BLaER1 treated with 17β-estradiol and CSF1 and Interleukin-3, amounts not matched to agents 10 nM and 100 nM (cell line): ENCODE measurements around the gene ADAMTS12.

Experiments
- H3K27ac ChIP-seq, 11 experiments: shearing (Covaris generic); formaldehyde crosslinking; 2 replicates each; pipeline ENCODE4 v1.8.1; 2022
- H3K27me3 ChIP-seq, 11 experiments: shearing (Covaris generic); formaldehyde crosslinking; 2 replicates each; pipeline ENCODE4 v1.8.1; 2022
- H3K36me3 ChIP-seq, 11 experiments: shearing (Covaris generic); formaldehyde crosslinking; 2 replicates each; pipeline ENCODE4 v1.8.1; 2022
- H3K4me1 ChIP-seq, 10 experiments: shearing (Covaris generic); formaldehyde crosslinking; 2 replicates each; pipeline ENCODE4 v1.8.1; 2022
- H3K4me2 ChIP-seq, 11 experiments: shearing (Covaris generic); formaldehyde crosslinking; 2 replicates each; pipeline ENCODE4 v1.8.1; 2022
- H3K4me3 ChIP-seq, 10 experiments: shearing (Covaris generic); formaldehyde crosslinking; 2 replicates each; pipeline ENCODE4 v1.8.1; 2022
- H3K9ac ChIP-seq, 11 experiments: shearing (Covaris generic); formaldehyde crosslinking; 2 replicates each; pipeline ENCODE4 v1.8.1; 2022
- H3K9me3 ChIP-seq, 11 experiments: shearing (Covaris generic); formaldehyde crosslinking; replicated peaks in 1 of 11; 2 replicates each; pipeline ENCODE4 v1.8.1; 2022
- H4K20me1 ChIP-seq, 11 experiments: shearing (Covaris generic); formaldehyde crosslinking; 2 replicates each; pipeline ENCODE4 v1.8.1; 2022
- Cebpa-rat ChIP-seq, 11 experiments: shearing (Covaris generic); IDR thresholded peaks; 2 replicates each; pipeline ENCODE4 v1.8.1; 2022

ADAMTS12 gene

DNA sequence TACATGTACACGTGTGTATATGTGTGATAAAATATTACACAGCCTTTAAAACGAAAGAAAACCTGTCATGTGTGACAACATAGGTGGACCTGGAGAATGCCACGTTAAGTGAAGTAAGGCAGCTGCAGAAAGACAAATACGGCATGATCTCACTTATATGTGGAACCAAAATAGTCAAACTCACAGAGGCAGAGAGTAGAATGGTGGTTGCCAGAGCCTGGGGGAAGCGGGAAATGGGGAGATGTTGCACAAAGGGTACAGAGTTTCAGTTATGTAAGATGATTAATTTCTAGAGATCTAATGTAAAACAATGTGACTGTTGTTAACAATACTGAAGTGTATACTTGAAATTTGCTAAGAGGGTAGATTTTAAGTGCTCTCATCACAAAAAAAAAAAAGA lies 34.8 kb downstream of the ADAMTS12 start:
- Histone ChIP-seq H3K4me1 (peaks cover 0 to 15% (median 11%) of the 10 kb centered on the region in 10 experiments; a peak in 12 of 20 replicates), H3K36me3 (no peaks in the 10 kb centered on the region), H3K27me3 (no peaks in the 10 kb centered on the region), H3K27ac (no peak overlapping the region), H3K9ac (no peak overlapping the region), H3K9me3 (no peaks in the 10 kb centered on the region), H4K20me1 (no peaks in the 10 kb centered on the region), H3K4me2 (no peak overlapping the region), H3K4me3 (no peak overlapping the region)
- TF ChIP-seq Cebpa-rat (IDR thresholded peaks at IDR 0.05): no peak

DNA sequence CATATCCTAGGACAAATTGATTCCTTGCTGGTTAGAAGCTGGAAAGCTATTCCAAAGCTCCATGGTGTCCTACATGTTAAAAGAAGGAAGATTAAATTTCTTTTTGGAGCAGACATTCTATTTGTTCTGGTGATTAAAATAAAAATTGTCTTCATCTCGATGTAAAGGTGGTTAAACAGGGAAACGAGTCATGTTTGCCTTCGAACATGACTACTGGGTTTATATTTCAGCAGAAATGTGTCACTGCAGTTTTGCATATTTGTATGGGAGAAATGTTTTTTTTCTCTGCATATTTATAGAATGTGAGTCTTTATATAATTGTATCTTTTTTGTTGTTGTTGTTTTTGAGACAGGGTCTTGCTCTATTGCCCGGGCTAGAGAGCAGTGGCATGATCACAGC lies 36.4 kb downstream of the ADAMTS12 start:
- Histone ChIP-seq H3K9ac (no peak overlapping the region), H3K27me3 (no peaks in the 10 kb centered on the region; a peak in 1 of 22 replicates), H3K4me2 (no peak overlapping the region), H4K20me1 (no peaks in the 10 kb centered on the region), H3K4me1 (peaks cover 1 to 15% (median 12%) of the 10 kb centered on the region in 10 experiments; a peak in 18 of 20 replicates), H3K36me3 (no peaks in the 10 kb centered on the region), H3K4me3 (no peak overlapping the region), H3K27ac (no peak overlapping the region), H3K9me3 (no peaks in the 10 kb centered on the region)
- no peak for TF ChIP-seq Cebpa-rat (IDR thresholded peaks at IDR 0.05)

- H3K36me3 ChIP-seq: no peaks in the 10 kb centered on the region
- no peaks in the 10 kb centered on the region for H3K9me3 ChIP-seq
- no peak overlapping the region for H3K4me2 ChIP-seq
- H3K4me3 ChIP-seq: no peak overlapping the region
- no peak overlapping the region for H3K9ac ChIP-seq
- TF ChIP-seq Cebpa-rat (IDR thresholded peaks at IDR 0.05): no peak
- no peaks in the 10 kb centered on the region; a peak in 1 of 22 replicates for H3K27me3 ChIP-seq
- no peaks in the 10 kb centered on the region for H4K20me1 ChIP-seq
- H3K27ac ChIP-seq: no peak overlapping the region
- H3K4me1 ChIP-seq: peaks cover 7 to 21% (median 17%) of the 10 kb centered on the region in 10 experiments; a peak in 18 of 20 replicates
These were observed 37.0 kb downstream of the ADAMTS12 start for GRCh38 chr5:33854733-33855151.

GRCh38 chr5:33852837-33853236 lies 39.0 kb downstream of the ADAMTS12 start:
- no peaks in the 10 kb centered on the region for H3K9me3 ChIP-seq
- H3K4me2 ChIP-seq: no peak overlapping the region
- H3K4me3 ChIP-seq: no peak overlapping the region
- no peaks in the 10 kb centered on the region for H3K36me3 ChIP-seq
- H3K4me1 ChIP-seq: peaks cover 5 to 10% (median 6%) of the 10 kb centered on the region in 10 experiments; a peak in 18 of 20 replicates
- no peak for TF ChIP-seq Cebpa-rat (IDR thresholded peaks at IDR 0.05)
- no peaks in the 10 kb centered on the region for H4K20me1 ChIP-seq
- H3K27ac ChIP-seq: no peak overlapping the region
- no peaks in the 10 kb centered on the region; a peak in 1 of 22 replicates for H3K27me3 ChIP-seq
- H3K9ac ChIP-seq: no peak overlapping the region

DNA sequence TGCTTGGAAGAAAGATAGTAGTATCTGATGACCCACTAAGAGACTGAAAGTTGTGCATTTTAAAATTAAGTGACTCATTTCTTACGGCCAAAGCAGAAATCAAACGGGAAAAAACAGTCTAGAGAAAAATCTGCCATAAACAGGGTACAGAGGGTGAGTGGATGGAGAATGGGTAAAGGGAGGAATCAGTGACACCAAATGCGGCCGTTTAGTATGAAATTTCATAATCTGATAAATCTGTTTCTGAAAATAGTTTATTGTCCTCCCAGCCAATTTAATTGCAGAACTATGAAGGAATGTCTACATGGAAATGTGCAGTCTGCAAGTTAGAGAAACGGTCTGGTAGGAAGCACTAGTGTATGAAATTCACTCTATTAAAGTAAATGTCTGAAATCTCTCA lies 39.5 kb downstream of the ADAMTS12 start:
- no peak for TF ChIP-seq Cebpa-rat (IDR thresholded peaks at IDR 0.05)
- H3K27ac ChIP-seq: no peak overlapping the region
- peaks cover 5 to 10% (median 6%) of the 10 kb centered on the region in 10 experiments; a peak in 18 of 20 replicates for H3K4me1 ChIP-seq
- no peaks in the 10 kb centered on the region for H4K20me1 ChIP-seq
- H3K4me2 ChIP-seq: no peak overlapping the region
- H3K36me3 ChIP-seq: no peaks in the 10 kb centered on the region
- no peak overlapping the region for H3K9ac ChIP-seq
- H3K4me3 ChIP-seq: no peak overlapping the region
- H3K9me3 ChIP-seq: no peaks in the 10 kb centered on the region
- no peaks in the 10 kb centered on the region; a peak in 1 of 22 replicates for H3K27me3 ChIP-seq

DNA sequence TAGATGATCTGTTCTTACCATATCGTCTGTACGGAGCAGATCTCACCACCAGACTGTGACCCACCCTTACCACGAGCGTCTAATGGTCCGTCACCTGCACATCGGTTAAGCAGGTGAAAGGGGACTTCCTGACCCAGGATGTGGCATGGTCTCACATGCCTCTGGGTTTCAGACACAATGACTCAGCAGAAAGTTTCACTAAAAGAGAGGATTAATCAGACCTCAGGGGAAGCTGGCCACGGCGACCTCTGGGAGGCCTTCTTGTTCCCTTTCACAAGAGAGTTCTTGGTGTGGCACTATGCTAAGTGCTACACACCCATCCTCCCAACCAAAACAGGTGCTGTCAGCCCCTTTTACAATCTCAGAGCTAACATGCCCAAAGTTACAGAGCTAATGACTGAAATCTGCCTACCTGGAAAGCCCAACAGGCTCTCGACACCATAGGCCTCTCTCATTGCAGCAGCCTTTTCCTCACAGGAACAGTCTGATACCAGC lies 41.6 kb downstream of the ADAMTS12 start:
- Histone ChIP-seq H4K20me1 (no peaks in the 10 kb centered on the region), H3K4me1 (peaks cover 5 to 10% (median 6%) of the 10 kb centered on the region in 10 experiments; a peak in 18 of 20 replicates), H3K36me3 (no peaks in the 10 kb centered on the region), H3K4me2 (peak overlapping the region; percentile 7 to 55 (median 35); a peak in 18 of 22 replicates), H3K4me3 (no peak overlapping the region), H3K9me3 (peaks cover 0 to 1% (median 0%) of the 10 kb centered on the region in 11 experiments; a peak in 3 of 22 replicates), H3K27ac (peak overlapping the region in 2 of 11 experiments; percentile 23 to 26; a peak in 1 of 22 replicates), H3K27me3 (no peaks in the 10 kb centered on the region; a peak in 1 of 22 replicates), H3K9ac (no peak overlapping the region)
- TF ChIP-seq Cebpa-rat (IDR thresholded peaks at IDR 0.05): no peak

GRCh38 chr5:33848554-33848953 lies 43.2 kb downstream of the ADAMTS12 start:
- H3K4me1 ChIP-seq: peaks cover 5 to 10% (median 6%) of the 10 kb centered on the region in 10 experiments; a peak in 18 of 20 replicates
- H4K20me1 ChIP-seq: no peaks in the 10 kb centered on the region
- H3K9ac ChIP-seq: no peak overlapping the region
- H3K36me3 ChIP-seq: no peaks in the 10 kb centered on the region
- H3K27me3 ChIP-seq: no peaks in the 10 kb centered on the region; a peak in 1 of 22 replicates
- no peak overlapping the region for H3K27ac ChIP-seq
- H3K4me2 ChIP-seq: no peak overlapping the region
- H3K4me3 ChIP-seq: no peak overlapping the region
- H3K9me3 ChIP-seq: peaks cover 6 to 17% (median 13%) of the 10 kb centered on the region in 11 experiments; a peak in 16 of 22 replicates
- no peak for TF ChIP-seq Cebpa-rat (IDR thresholded peaks at IDR 0.05)

- no peaks in the 10 kb centered on the region for H4K20me1 ChIP-seq
- H3K4me2 ChIP-seq: no peak overlapping the region
- no peak overlapping the region for H3K4me3 ChIP-seq
- H3K9ac ChIP-seq: no peak overlapping the region
- peaks cover 7 to 27% (median 22%) of the 10 kb centered on the region in 11 experiments; a peak in 19 of 22 replicates for H3K9me3 ChIP-seq
- no peaks in the 10 kb centered on the region; a peak in 1 of 22 replicates for H3K27me3 ChIP-seq
- peaks cover 5 to 10% (median 6%) of the 10 kb centered on the region in 10 experiments; a peak in 18 of 20 replicates for H3K4me1 ChIP-seq
- TF ChIP-seq Cebpa-rat (IDR thresholded peaks at IDR 0.05): no peak
- H3K36me3 ChIP-seq: no peaks in the 10 kb centered on the region
- no peak overlapping the region for H3K27ac ChIP-seq
These were observed 44.9 kb downstream of the ADAMTS12 start for GRCh38 chr5:33846851-33847250.

DNA sequence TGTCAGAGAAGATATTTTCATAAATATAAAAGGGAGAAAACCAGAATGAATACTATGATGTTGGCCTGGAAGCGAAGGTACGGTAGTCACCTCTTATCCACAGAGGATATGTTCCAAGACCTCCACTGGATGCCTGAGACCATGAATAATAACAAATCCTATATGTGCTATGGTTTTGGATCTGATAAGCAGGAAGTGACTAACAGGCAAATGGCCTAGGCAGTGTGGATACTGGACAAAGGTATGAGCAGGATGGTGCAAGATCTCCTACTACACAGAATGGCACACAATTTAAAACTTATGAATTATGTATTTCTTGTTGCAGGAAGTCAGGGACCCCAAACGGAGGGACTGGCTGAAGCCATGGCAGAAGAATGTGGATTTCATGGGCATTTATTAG lies 48.2 kb downstream of the ADAMTS12 start:
- H3K9me3 ChIP-seq: peaks cover 7 to 27% (median 22%) of the 10 kb centered on the region in 11 experiments; a peak in 19 of 22 replicates
- no peaks in the 10 kb centered on the region for H4K20me1 ChIP-seq
- no peaks in the 10 kb centered on the region for H3K27me3 ChIP-seq
- H3K9ac ChIP-seq: no peak overlapping the region
- H3K4me2 ChIP-seq: no peak overlapping the region
- H3K36me3 ChIP-seq: no peaks in the 10 kb centered on the region
- no peak for TF ChIP-seq Cebpa-rat (IDR thresholded peaks at IDR 0.05)
- H3K27ac ChIP-seq: no peak overlapping the region
- no peak overlapping the region for H3K4me3 ChIP-seq
- H3K4me1 ChIP-seq: peaks cover 0 to 12% (median 11%) of the 10 kb centered on the region in 10 experiments; a peak in 15 of 20 replicates

DNA sequence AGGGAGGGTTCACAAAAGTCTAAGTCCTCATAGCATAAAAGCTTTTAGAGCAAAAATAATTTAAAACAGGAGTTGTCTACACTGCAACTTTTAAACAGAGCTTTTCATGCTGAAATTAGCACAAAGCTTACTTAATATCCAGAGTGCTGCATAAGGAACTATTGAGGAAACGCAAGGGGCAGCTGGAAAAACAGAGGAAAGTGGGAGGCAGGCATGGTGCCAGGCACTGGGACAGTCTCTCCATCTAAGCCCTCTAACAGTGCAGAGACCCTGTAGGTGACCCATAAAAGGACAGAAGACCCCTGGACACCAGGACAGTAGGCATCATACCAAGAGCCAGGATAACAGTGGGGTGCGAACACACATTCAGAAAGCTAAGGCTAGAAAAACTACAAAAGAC lies 49.3 kb downstream of the ADAMTS12 start:
- Histone ChIP-seq H3K27ac (no peak overlapping the region), H3K4me2 (no peak overlapping the region), H4K20me1 (no peaks in the 10 kb centered on the region), H3K36me3 (no peaks in the 10 kb centered on the region), H3K9me3 (peaks cover 7 to 27% (median 22%) of the 10 kb centered on the region in 11 experiments; a peak in 19 of 22 replicates), H3K4me1 (peaks cover 0 to 12% (median 10%) of the 10 kb centered on the region in 10 experiments; a peak in 15 of 20 replicates), H3K9ac (no peak overlapping the region), H3K4me3 (no peak overlapping the region), H3K27me3 (no peaks in the 10 kb centered on the region)
- no peak for TF ChIP-seq Cebpa-rat (IDR thresholded peaks at IDR 0.05)
